Vagina (tissue), 2 donors: ENCODE data around the gene SPEM1. TPM values are rescaled to one million over a fixed set of nuclear protein-coding genes. Genes with fewer than 3 reads are reported as not detected.

Experiments used
- DNase-seq, 2 donors: peaks; one replicate each; pipeline ENCODE4 v3.0.0-alpha.2; 2017; ENCODE audit errors: extremely low spot score in 2 of 2
- H3K27ac ChIP-seq: fragments of 200-600 bp; sonication (generic); one replicate; pipeline ENCODE4 v1.5.1; 2019
- H3K27me3 ChIP-seq: fragments of 200-600 bp; sonication (generic); one replicate; pipeline ENCODE4 v1.5.1; 2019
- H3K36me3 ChIP-seq, 2 donors: fragments of 200-600 bp; sonication (generic); one replicate each; pipeline ENCODE4 v1.5.1; 2017 to 2019
- H3K4me1 ChIP-seq: fragments of 200-600 bp; sonication (generic); one replicate; pipeline ENCODE4 v1.5.1; 2019
- H3K4me3 ChIP-seq, 2 donors: fragments of 200-600 bp; sonication (generic); 1 replicate in 1 of 2; 2 replicates in 1 of 2; pipeline ENCODE4 v1.5.1; 2016 to 2019
- H3K9me3 ChIP-seq: fragments of 200-600 bp; sonication (generic); one replicate; pipeline ENCODE4 v1.5.1; 2019
- POLR2A ChIP-seq, 2 donors: fragments of 450-650 bp; IDR thresholded peaks; one replicate each; pipeline ENCODE4 v1.6.1; 2017; ENCODE audit warnings: antibody characterized with exemption in 2 of 2, mild to moderate bottlenecking in 2 of 2, moderate library complexity in 2 of 2
- POLR2AphosphoS5 ChIP-seq, 2 donors: sonication (generic); formaldehyde crosslinking; IDR thresholded peaks; one replicate each; pipeline ENCODE4 v1.9.0; 2017; ENCODE audit warnings: antibody characterized with exemption in 2 of 2, mild to moderate bottlenecking in 2 of 2, low read depth in 1 of 2; ENCODE audit not compliant: insufficient read depth in 1 of 2
- intact Hi-C: fragments of 100-400 bp; cut with DNase I; formaldehyde crosslinking; loops from one replicate; pipeline ENCODE4 v1.15.1; 2023
- total RNA-seq: library from RNA; depleted of rRNA; stranded (reverse); fragments of >200 nt; gene quantifications from one replicate; pipeline ENCODE4 v1.2.3, GENCODE V29; 2016
- TF ChIP-seq, protein P1 (sequence below), 3 experiments: fragments of 450-650 bp in 2 of 3; fragments of 200-600 bp in 1 of 3; sonication (generic) in 1 of 3; IDR thresholded peaks; one replicate each; pipeline ENCODE4 v1.5.1; 2017 to 2019; ENCODE audit warnings: antibody characterized with exemption in 3 of 3, mild to moderate bottlenecking in 2 of 3, moderate library complexity in 2 of 3

SPEM1 gene
- total RNA-seq, 1 donor from 2014 or later: not detected

DNA sequence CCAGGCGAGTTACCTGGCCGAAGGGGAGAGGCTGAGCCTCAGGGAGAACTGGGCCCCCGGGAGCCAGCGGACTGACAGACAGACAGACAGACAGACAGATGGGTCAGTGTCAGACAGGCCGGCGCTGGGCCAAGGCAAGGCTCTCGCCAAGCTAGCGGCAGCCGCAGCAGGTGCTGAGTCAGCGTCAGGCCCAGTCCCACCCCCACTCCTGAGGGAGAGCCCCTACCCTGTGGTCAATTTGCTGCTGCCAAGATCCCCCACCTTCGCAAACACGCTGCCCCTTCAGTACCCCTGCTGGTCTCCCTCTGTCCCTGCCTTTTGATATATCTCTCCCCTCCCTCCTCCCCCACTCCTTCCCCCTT, 20.7 kb downstream of the SPEM1 start:
- Histone ChIP-seq H3K36me3 (no peaks in the 10 kb centered on the region), H3K27me3 (no peaks in the 10 kb centered on the region), H3K4me1 (peaks cover 70% of the 10 kb centered on the region), H3K4me3 (peak overlapping the region; percentile 46 to 49), H3K9me3 (no peaks in the 10 kb centered on the region), H3K27ac (peak overlapping the region; percentile 81)
- DNase-seq: no peak
- TF ChIP-seq POLR2AphosphoS5 (IDR thresholded peaks at IDR 0.05; ENCODE audit: insufficient read depth in 1 of 2, low read depth in 1 of 2) (no peak), POLR2A (IDR thresholded peaks at IDR 0.05) (no peak)
- TF ChIP-seq, protein P1, sequence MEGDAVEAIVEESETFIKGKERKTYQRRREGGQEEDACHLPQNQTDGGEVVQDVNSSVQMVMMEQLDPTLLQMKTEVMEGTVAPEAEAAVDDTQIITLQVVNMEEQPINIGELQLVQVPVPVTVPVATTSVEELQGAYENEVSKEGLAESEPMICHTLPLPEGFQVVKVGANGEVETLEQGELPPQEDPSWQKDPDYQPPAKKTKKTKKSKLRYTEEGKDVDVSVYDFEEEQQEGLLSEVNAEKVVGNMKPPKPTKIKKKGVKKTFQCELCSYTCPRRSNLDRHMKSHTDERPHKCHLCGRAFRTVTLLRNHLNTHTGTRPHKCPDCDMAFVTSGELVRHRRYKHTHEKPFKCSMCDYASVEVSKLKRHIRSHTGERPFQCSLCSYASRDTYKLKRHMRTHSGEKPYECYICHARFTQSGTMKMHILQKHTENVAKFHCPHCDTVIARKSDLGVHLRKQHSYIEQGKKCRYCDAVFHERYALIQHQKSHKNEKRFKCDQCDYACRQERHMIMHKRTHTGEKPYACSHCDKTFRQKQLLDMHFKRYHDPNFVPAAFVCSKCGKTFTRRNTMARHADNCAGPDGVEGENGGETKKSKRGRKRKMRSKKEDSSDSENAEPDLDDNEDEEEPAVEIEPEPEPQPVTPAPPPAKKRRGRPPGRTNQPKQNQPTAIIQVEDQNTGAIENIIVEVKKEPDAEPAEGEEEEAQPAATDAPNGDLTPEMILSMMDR (IDR thresholded peaks at IDR 0.05): no peak
- intact Hi-C loops: no loop called here

DNA sequence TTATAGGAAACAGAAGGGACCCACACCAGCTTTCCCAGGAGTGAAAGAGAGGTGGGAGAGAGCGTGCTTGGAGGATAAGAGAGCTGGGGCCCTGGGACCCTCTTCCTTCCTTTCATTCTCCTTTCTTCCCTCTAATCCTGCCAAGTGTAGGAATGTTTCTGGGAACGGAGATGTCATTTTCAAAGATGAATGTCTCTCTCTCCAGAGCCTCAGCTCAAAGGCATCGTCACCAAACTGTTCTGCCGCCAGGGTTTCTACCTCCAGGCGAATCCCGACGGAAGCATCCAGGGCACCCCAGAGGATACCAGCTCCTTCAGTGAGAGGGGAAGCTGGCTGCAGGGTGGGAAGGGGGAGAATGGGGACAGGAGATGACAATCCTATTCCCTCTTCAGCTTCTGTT, 21.1 kb downstream of the SPEM1 start:
- Histone ChIP-seq H3K4me1 (peaks cover 70% of the 10 kb centered on the region), H3K27ac (no peak overlapping the region), H3K27me3 (no peaks in the 10 kb centered on the region), H3K9me3 (no peaks in the 10 kb centered on the region), H3K4me3 (no peak overlapping the region), H3K36me3 (no peaks in the 10 kb centered on the region)
- DNase-seq: no peak
- intact Hi-C loops: no loop called here
- TF ChIP-seq, protein P1 (IDR thresholded peaks at IDR 0.05): no peak

DNA sequence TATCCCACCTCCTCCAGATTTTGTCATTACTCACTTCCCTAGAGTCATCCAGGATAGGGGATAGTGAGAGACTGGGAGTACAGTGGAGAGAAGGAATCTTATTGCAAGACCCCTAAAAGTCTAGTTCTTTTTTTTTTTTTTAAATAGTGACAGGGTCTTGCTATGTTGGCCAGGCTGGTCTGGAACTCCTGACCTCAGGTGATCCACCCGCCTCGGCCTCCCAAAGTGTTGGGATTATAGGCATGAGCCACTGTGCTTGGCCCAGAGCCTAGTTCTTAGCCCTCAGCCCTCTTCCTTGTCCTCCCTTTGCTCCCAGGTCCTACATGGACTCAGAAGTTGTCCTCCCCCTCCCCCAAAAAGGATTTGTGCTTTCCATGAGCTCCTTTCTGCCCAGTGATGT, 22.0 kb downstream of the SPEM1 start:
- no peaks in the 10 kb centered on the region for H3K9me3 ChIP-seq
- no peak for DNase-seq
- intact Hi-C loops: no loop called here
- H3K4me1 ChIP-seq: peaks cover 63% of the 10 kb centered on the region
- H3K36me3 ChIP-seq: no peaks in the 10 kb centered on the region
- no peak overlapping the region for H3K27ac ChIP-seq
- no peak overlapping the region for H3K4me3 ChIP-seq
- H3K27me3 ChIP-seq: no peaks in the 10 kb centered on the region
- no peak for TF ChIP-seq POLR2AphosphoS5 (IDR thresholded peaks at IDR 0.05; ENCODE audit: insufficient read depth in 1 of 2, low read depth in 1 of 2)
- TF ChIP-seq, protein P1 (IDR thresholded peaks at IDR 0.05): no peak
- TF ChIP-seq POLR2A (IDR thresholded peaks at IDR 0.05): no peak

DNA sequence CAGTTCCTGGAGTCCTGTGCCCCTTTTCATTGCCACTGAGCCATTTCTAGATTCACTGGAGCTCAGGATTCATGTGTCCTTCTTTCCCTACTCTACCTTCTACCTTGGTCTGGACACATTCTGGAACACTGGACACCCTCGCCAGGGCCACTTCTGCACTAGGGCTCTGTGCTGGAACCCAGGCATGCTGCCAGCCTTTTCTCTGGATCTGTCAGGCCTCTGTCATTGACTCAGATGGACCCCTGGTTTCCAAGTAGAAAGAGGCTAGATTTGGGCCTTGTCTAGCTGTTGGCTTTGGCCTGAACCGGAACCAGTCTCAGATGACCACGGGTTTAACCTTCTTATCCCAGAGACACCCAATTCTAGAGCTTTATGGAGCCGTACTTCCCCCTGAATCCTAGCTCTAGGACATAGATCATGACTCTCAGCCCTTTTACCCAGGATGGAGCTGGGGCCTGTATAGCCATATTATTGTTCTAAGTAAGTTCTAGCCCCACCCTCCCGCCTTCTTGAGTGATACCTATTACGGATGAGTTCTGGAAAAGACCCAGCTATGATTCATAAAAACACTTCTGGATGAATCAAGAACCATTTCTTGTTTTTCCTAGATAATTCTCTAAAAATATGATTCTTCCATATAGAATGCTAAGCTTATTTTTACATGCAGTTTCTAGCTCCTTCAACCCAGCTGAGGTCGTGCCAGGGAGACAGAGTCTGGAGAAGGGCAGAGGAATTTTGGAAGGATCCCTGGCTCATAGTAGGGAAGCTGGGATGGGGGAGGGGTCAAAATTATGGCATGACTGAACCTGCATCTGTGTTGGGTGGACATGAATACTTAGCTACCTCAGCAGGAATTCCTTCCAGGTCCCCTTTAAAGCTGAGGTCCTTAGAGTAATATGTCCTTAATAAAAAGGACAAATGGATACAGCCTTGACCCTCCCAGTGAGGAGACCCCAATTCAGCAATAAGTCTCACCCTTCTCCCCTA, 23.7 kb downstream of the SPEM1 start:
- intact Hi-C loops: no loop called here
- no peaks in the 10 kb centered on the region for H3K36me3 ChIP-seq
- no peak for DNase-seq
- peaks cover 47% of the 10 kb centered on the region for H3K4me1 ChIP-seq
- H3K4me3 ChIP-seq: no peak overlapping the region
- no peak for TF ChIP-seq POLR2A (IDR thresholded peaks at IDR 0.05)
- peak in 1 of 2 donors; percentile 28 for TF ChIP-seq POLR2AphosphoS5 (IDR thresholded peaks at IDR 0.05; ENCODE audit: insufficient read depth in 1 of 2, low read depth in 1 of 2)
- H3K9me3 ChIP-seq: no peaks in the 10 kb centered on the region
- H3K27me3 ChIP-seq: no peaks in the 10 kb centered on the region
- peak overlapping the region; percentile 58 for H3K27ac ChIP-seq

DNA sequence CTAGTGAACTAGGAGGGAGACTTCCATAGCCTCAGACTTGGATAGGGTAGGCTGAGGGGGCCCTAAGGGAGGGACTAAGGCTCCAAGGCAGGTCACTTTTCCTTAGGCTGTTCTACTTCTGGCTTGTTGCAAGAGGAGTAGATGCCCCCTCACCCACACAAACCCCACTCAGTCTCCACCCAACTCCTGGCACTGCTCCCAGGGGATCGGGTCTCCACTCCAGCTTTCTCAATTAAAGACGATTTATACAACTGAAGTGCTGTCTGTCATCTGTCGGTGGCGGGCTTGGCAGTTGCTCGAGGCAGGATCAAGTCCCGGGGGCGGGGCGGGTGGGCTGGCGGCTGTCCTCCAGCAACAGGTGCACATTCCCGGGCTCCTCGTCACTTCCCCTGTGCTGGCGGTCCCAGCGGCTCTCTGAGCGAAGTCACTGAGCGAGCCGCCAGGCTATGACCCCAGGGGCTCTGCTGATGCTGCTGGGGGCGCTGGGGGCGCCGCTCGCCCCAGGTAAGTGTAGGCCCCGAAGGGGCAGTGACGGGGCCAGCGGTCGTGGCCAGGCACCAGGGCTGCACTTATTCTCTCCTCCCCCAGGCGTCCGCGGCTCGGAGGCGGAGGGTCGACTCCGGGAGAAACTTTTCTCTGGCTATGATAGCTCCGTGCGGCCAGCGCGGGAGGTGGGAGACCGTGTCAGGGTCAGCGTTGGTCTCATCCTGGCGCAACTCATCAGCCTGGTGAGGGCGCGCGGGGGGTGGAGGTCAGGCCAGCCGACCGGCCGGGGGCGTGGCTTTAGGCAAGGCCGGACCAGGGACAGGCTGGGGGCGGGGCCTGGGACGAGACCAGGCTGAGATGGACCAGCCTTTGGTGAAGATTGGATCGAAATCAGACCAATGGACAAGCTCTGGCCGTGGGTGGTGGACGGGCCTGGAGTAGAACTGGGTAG, 24.8 kb downstream of the SPEM1 start, which contains the start of gene CHRNB1:
Gene CHRNB1, plus strand, starts transcription at position 380 of the 937 bp plus-strand sequence. Its CDS starts 67 bp downstream, at position 447.
- Histone ChIP-seq H3K9me3 (no peaks in the 10 kb centered on the region), H3K36me3 (no peaks in the 10 kb centered on the region), H3K27ac (peak within 1 kb of the TSS; percentile 58), H3K27me3 (no peaks in the 10 kb centered on the region), H3K4me1 (peaks cover 35% of the 10 kb centered on the region), H3K4me3 (peak within 1 kb of the TSS; percentile 32 to 33)
- no peak for DNase-seq
- intact Hi-C loops: no loop called here
- no peak for TF ChIP-seq POLR2A (IDR thresholded peaks at IDR 0.05)
- TF ChIP-seq, protein P1 (IDR thresholded peaks at IDR 0.05): no peak
- peak in 1 of 2 donors; percentile 16 for TF ChIP-seq POLR2AphosphoS5 (IDR thresholded peaks at IDR 0.05; ENCODE audit: insufficient read depth in 1 of 2, low read depth in 1 of 2)
